Measurements from ENCODE around the gene CHRNG. TPM values are rescaled to one million over a fixed set of nuclear protein-coding genes. Genes with fewer than 3 reads are reported as not detected.
A peak's percentile ranks its signal among the peaks of the same experiment; 100 is the strongest.

The CHRNG gene
- total RNA-seq, 1 donor from 2014 or later = not detected

GRCh38 chr2:232577841-232578240 lies 38.3 kb downstream of the CHRNG start:
- Mint-ChIP-seq H3K27ac (no peak overlapping the region), H3K36me3 (ENCODE audit: low read depth) (peaks cover 37% of the 10 kb centered on the region), H3K4me1 (peaks cover 9% of the 10 kb centered on the region), H3K9me3 (no peaks in the 10 kb centered on the region), H3K27me3 (no peaks in the 10 kb centered on the region), H3K4me3 (no peak overlapping the region)
- DNase-seq = no peak
- intact Hi-C loops (cut with micrococcal nuclease) = no loop called here

DNA sequence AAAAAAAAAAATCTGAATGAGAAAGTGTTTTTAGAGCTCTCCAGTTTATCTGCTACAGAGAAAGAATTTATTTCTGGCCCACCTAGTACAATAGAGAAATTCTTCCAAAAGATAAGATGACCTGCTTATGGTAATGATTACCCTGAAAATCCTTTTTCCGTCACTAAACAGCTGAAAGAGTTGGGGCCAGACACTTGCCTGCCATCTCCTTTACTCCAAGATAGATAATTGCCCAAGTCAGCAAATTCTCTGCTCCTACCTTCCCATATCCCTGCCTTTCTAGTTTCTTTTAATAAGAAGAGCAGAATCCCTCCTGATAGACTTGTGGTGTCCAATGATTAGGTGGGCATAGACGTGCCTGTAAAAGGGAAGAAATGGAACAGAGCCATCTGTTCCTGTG lies 39.1 kb downstream of the CHRNG start:
- no peak overlapping the region for H3K27ac Mint-ChIP-seq
- H3K27me3 Mint-ChIP-seq = no peaks in the 10 kb centered on the region
- intact Hi-C loops (cut with micrococcal nuclease) = no loop called here
- H3K4me3 Mint-ChIP-seq = no peak overlapping the region
- peaks cover 36% of the 10 kb centered on the region for H3K36me3 Mint-ChIP-seq (ENCODE audit: low read depth)
- peaks cover 9% of the 10 kb centered on the region for H3K4me1 Mint-ChIP-seq
- DNase-seq = no peak
- no peaks in the 10 kb centered on the region for H3K9me3 Mint-ChIP-seq

GRCh38 chr2:232580648-232580981 lies 41.1 kb downstream of the CHRNG start:
- no peak overlapping the region for H3K4me3 Mint-ChIP-seq
- peaks cover 34% of the 10 kb centered on the region for H3K36me3 Mint-ChIP-seq (ENCODE audit: low read depth)
- H3K27me3 Mint-ChIP-seq = no peaks in the 10 kb centered on the region
- DNase-seq = no peak
- no peak overlapping the region for H3K27ac Mint-ChIP-seq
- H3K4me1 Mint-ChIP-seq = peaks cover 9% of the 10 kb centered on the region
- H3K9me3 Mint-ChIP-seq = no peaks in the 10 kb centered on the region
- intact Hi-C loops (cut with micrococcal nuclease) = no loop called here

- no peak overlapping the region for H3K4me3 Mint-ChIP-seq
- intact Hi-C loops (cut with micrococcal nuclease) = no loop called here
- peaks cover 30% of the 10 kb centered on the region for H3K36me3 Mint-ChIP-seq (ENCODE audit: low read depth)
- peaks cover 9% of the 10 kb centered on the region for H3K4me1 Mint-ChIP-seq
- no peaks in the 10 kb centered on the region for H3K9me3 Mint-ChIP-seq
- H3K27me3 Mint-ChIP-seq = no peaks in the 10 kb centered on the region
- no peak overlapping the region for H3K27ac Mint-ChIP-seq
- no peak for DNase-seq
These were observed 42.2 kb downstream of the CHRNG start for GRCh38 chr2:232581725-232582124.

DNA sequence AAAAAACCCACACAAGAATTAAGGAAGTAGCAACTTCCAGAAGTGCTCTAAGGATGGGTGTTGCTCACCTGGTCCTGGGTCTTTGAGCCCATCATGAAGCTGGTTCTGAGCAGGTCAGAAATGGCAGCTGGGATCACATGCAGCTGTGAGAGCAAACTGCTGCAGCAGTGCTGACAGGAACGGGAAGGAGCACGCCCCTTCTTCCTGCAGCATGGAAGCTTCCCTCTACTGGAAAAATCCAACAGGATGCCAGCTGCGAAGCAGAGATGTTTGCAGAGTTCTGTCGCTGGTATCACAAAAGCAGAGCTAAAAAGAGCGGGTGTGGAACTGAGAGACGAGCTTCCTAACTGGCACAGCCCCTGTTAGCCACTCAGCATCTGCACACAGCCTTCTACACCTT lies 44.7 kb downstream of the CHRNG start:
- H3K27ac Mint-ChIP-seq = no peak overlapping the region
- intact Hi-C loops (cut with micrococcal nuclease) = no loop called here
- peaks cover 9% of the 10 kb centered on the region for H3K4me1 Mint-ChIP-seq
- H3K27me3 Mint-ChIP-seq = no peaks in the 10 kb centered on the region
- H3K9me3 Mint-ChIP-seq = no peaks in the 10 kb centered on the region
- peaks cover 27% of the 10 kb centered on the region for H3K36me3 Mint-ChIP-seq (ENCODE audit: low read depth)
- no peak for DNase-seq
- no peak overlapping the region for H3K4me3 Mint-ChIP-seq

GRCh38 chr2:232586943-232587505 lies 47.5 kb downstream of the CHRNG start:
- Mint-ChIP-seq H3K4me3 (no peak overlapping the region), H3K9me3 (no peaks in the 10 kb centered on the region), H3K36me3 (ENCODE audit: low read depth) (peaks cover 16% of the 10 kb centered on the region), H3K27ac (no peak overlapping the region), H3K27me3 (no peaks in the 10 kb centered on the region), H3K4me1 (no peaks in the 10 kb centered on the region)
- intact Hi-C loops (cut with micrococcal nuclease) = no loop called here
- no peak for DNase-seq

- DNase-seq = no peak
- Mint-ChIP-seq H3K36me3 (ENCODE audit: low read depth) (peaks cover 12% of the 10 kb centered on the region), H3K9me3 (no peaks in the 10 kb centered on the region), H3K4me1 (no peaks in the 10 kb centered on the region), H3K27me3 (no peaks in the 10 kb centered on the region), H3K4me3 (no peak overlapping the region), H3K27ac (no peak overlapping the region)
- intact Hi-C loops (cut with micrococcal nuclease) = no loop called here
These were observed 48.0 kb downstream of the CHRNG start for GRCh38 chr2:232587512-232587911.

DNA sequence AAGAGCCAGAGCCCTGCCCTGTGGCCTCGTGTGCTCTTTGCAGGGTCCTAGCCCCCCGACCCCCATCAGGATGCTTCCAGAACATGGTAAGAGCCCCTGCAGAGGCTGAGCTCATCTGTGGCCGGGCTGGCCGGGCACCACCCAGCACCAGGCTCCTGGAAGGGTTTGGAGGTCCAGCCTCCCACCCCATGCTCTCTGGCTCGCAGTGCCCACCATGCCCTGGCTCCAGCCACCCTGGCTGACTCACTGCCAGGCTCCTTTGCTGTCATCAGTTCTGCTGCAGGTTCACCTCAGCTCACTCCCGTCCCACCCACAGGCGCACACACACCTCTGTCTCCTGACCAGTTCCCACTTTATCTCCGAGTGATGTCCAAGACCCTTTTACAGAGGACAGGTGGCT lies 48.5 kb downstream of the CHRNG start:
- H3K4me3 Mint-ChIP-seq = no peak overlapping the region
- DNase-seq = no peak
- intact Hi-C loops (cut with micrococcal nuclease) = no loop called here
- no peaks in the 10 kb centered on the region for H3K27me3 Mint-ChIP-seq
- H3K9me3 Mint-ChIP-seq = no peaks in the 10 kb centered on the region
- no peak overlapping the region for H3K27ac Mint-ChIP-seq
- H3K4me1 Mint-ChIP-seq = peaks cover 3% of the 10 kb centered on the region
- peaks cover 10% of the 10 kb centered on the region for H3K36me3 Mint-ChIP-seq (ENCODE audit: low read depth)

DNA sequence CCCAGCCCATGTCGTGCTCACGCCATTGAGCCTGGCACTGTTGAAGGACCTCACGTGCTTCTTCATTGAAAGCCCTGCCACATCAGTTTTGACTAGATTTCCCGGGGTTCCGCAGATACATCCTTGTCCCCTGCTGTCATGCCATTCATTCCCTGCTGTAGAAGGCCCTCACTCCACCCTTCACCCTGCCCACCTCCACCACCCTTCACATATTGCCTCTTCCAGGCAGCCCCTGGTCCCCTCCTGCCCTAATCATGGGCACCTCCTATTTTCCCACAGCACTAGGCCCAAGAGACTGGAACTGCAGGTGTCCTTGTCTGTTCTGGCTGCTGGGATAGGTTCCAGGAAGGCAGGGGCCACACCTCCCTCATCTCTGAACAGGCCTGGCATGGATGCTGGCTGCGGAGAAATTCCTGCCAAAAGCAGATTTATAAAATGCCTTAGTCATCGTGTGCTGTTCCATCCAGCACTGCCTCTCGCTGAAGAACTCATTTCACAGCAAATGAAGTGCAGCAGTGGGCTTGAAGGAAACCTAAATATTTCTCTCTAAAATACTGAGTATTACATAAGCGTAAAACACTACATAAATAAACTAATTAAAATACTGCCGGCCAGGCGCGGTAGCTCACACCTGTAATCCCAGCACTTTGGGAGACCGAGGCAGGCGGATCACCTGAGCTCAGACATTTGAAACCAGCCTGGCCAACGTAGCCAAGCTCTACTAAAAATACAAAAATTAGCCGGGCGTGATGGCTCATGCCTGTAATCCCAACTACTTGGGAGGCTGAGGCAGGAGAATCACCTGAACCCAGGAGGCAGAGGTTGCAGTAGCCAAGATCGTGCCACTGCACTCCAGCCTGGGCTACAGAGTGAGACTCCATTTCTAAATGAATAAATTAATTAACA lies 49.4 kb downstream of the CHRNG start:
- H3K27me3 Mint-ChIP-seq = no peaks in the 10 kb centered on the region
- no peak overlapping the region for H3K27ac Mint-ChIP-seq
- H3K4me1 Mint-ChIP-seq = peaks cover 8% of the 10 kb centered on the region
- H3K36me3 Mint-ChIP-seq (ENCODE audit: low read depth) = peaks cover 5% of the 10 kb centered on the region
- DNase-seq = no peak
- intact Hi-C loops (cut with micrococcal nuclease) = no loop called here
- H3K4me3 Mint-ChIP-seq = no peak overlapping the region
- no peaks in the 10 kb centered on the region for H3K9me3 Mint-ChIP-seq

GRCh38 chr2:232592772-232593395 lies 53.4 kb downstream of the CHRNG start:
- peak overlapping the region; percentile 88 for H3K27ac Mint-ChIP-seq
- no peak for DNase-seq
- intact Hi-C loops (cut with micrococcal nuclease) = no loop called here

GRCh38 chr2:232593982-232594381 lies 54.5 kb downstream of the CHRNG start:
- peaks cover 8% of the 10 kb centered on the region for H3K4me1 Mint-ChIP-seq
- H3K9me3 Mint-ChIP-seq = no peaks in the 10 kb centered on the region
- no peak overlapping the region for H3K27ac Mint-ChIP-seq
- DNase-seq = no peak
- H3K4me3 Mint-ChIP-seq = no peak overlapping the region
- H3K36me3 Mint-ChIP-seq (ENCODE audit: low read depth) = no peaks in the 10 kb centered on the region
- intact Hi-C loops (cut with micrococcal nuclease) = no loop called here
- H3K27me3 Mint-ChIP-seq = no peaks in the 10 kb centered on the region

More at GRCh38 chr2:232592772-232593395, 53.4 kb downstream of the CHRNG start:
- Mint-ChIP-seq H3K4me1 (peaks cover 8% of the 10 kb centered on the region), H3K27me3 (no peaks in the 10 kb centered on the region), H3K9me3 (no peaks in the 10 kb centered on the region), H3K4me3 (peak overlapping the region; percentile 22), H3K36me3 (ENCODE audit: low read depth) (no peaks in the 10 kb centered on the region)

Other genes starting within 250 kb of the CHRNG start
- gene ALPP, start 160.9 kb upstream of the CHRNG start, total RNA-seq = not detected in 2 replicates
- not detected in 2 replicates for gene ALPG, start 132.8 kb upstream of the CHRNG start, total RNA-seq
- gene ALPI, start 83.5 kb upstream of the CHRNG start, total RNA-seq = not detected in 2 replicates
- gene ECEL1, start 51.9 kb upstream of the CHRNG start, total RNA-seq = 0.19 TPM in 1 of 2 replicates, not detected in the other
- not detected in 2 replicates for gene PRSS56, start 19.3 kb upstream of the CHRNG start, total RNA-seq
- not detected in 2 replicates for gene CHRND, start 13.5 kb upstream of the CHRNG start, total RNA-seq
- 8.5 and 9.4 TPM in 2 replicates for gene TIGD1, start 10.9 kb downstream of the CHRNG start, total RNA-seq
- 89.9 and 93.2 TPM in 2 replicates for gene EIF4E2, start 11.0 kb downstream of the CHRNG start, total RNA-seq
- 0.31 and 0.49 TPM in 2 replicates for gene EFHD1, start 93.9 kb downstream of the CHRNG start, total RNA-seq
- 71.9 and 72.0 TPM in 2 replicates for gene GIGYF2, start 157.6 kb downstream of the CHRNG start, total RNA-seq
- gene KCNJ13, start 236.9 kb downstream of the CHRNG start, total RNA-seq = not detected in 2 replicates